HG03103 (cell line): ENCODE results near the gene ABCG1.
"Not testable (repeated sequence)": the region's sequence is repeated elsewhere in the genome, so short reads cannot be mapped to it uniquely, and the experiment has no call there.

Experiments used
- ATAC-seq: cut with Tn5 transposase; IDR thresholded peaks from one replicate; pipeline ENCODE4 v1.9.1; 2021; ENCODE audit warnings: low read depth; ENCODE audit not compliant: unreplicated experiment

The ABCG1 gene

GRCh38 chr21:42218836-42219605, at the start of gene ABCG1:
ABCG1 (plus strand) TSS chr21:42219140; CDS start chr21:42219263, 123 bp downstream.
- no peak for ATAC-seq

- ATAC-seq, result no peak
These were observed 49.2 kb upstream of the ABCG1 start for GRCh38 chr21:42169758-42170157.

GRCh38 chr21:42171091-42172053, 47.6 kb upstream of the ABCG1 start:
- no peak for ATAC-seq

GRCh38 chr21:42172596-42173483, 46.1 kb upstream of the ABCG1 start:
- no peak for ATAC-seq

GRCh38 chr21:42174173-42174572, 44.8 kb upstream of the ABCG1 start:
- no peak for ATAC-seq

GRCh38 chr21:42175110-42175710, 43.7 kb upstream of the ABCG1 start:
- no peak for ATAC-seq

- ATAC-seq, result no peak
These were observed 42.1 kb upstream of the ABCG1 start for GRCh38 chr21:42176859-42177258.

GRCh38 chr21:42179316-42179715, 39.6 kb upstream of the ABCG1 start:
- ATAC-seq, result no peak

GRCh38 chr21:42180001-42180400, 38.9 kb upstream of the ABCG1 start:
- not testable (repeated sequence) for ATAC-seq

- ATAC-seq, result no peak
These were observed 36.1 kb upstream of the ABCG1 start for GRCh38 chr21:42182713-42183371.

GRCh38 chr21:42183374-42184266, 35.3 kb upstream of the ABCG1 start:
- ATAC-seq, result no peak

- ATAC-seq, result no peak
These were observed 32.3 kb upstream of the ABCG1 start for GRCh38 chr21:42186591-42186990.

- peak; percentile 97 for ATAC-seq
These were observed 30.8 kb upstream of the ABCG1 start for GRCh38 chr21:42187976-42188653.

- ATAC-seq, result no peak
These were observed 30.3 kb upstream of the ABCG1 start for GRCh38 chr21:42188663-42189062.

GRCh38 chr21:42189431-42189830, 29.5 kb upstream of the ABCG1 start:
- ATAC-seq, result no peak

- ATAC-seq, result no peak
These were observed 29.0 kb upstream of the ABCG1 start for GRCh38 chr21:42189860-42190485.

- ATAC-seq, result no peak
These were observed 28.5 kb upstream of the ABCG1 start for GRCh38 chr21:42190486-42190863.

GRCh38 chr21:42191064-42191463, 27.9 kb upstream of the ABCG1 start:
- ATAC-seq, result no peak
